A549 (cell line): ENCODE measurements around the gene PRX. TPM values are rescaled to one million over a fixed set of nuclear protein-coding genes. Genes with fewer than 3 reads are reported as not detected.
A peak's percentile ranks its signal among the peaks of the same experiment; 100 is the strongest.

ENCODE experiments used
- ATAC-seq, 2 experiments: fragments of 200-7000 bp in 1 of 2; fragments of >200 bp in 1 of 2; cut with Nextera tagmentation in 1 of 2; cut with Tn5 transposase in 1 of 2; 3 replicates each; pipeline versions ENCODE4 v1.8.0 to v1.9.1; 2018 to 2020; ENCODE audit warnings: mild to moderate bottlenecking in 1 of 2, moderate library complexity in 1 of 2
- CTCF ChIA-PET: fragments of 300-600 bp; sonication (Branson Sonifier 250); formaldehyde crosslinking; extraction: SDS; loops from one replicate; lab custom pipeline; 2021; ENCODE audit warnings: antibody characterized with exemption, inconsistent platforms; lab: Yijun Ruan, JAX
- POLR2A ChIA-PET: fragments of 350-600 bp; formaldehyde crosslinking; extraction: SDS; loops from one replicate; lab custom pipeline; 2021; ENCODE audit warnings: antibody characterized with exemption, inconsistent platforms; lab: Yijun Ruan, JAX
- DNase-seq, 2 experiments: peaks; one replicate each; pipeline versions ENCODE4 v3.0.0 to v3.0.0-alpha.2; 2011 to 2016; ENCODE audit warnings: low read depth in 1 of 2, low spot score in 1 of 2
- FAIRE-seq: peaks from 2 replicates; lab custom pipeline; 2011; peaks lifted over from hg19 to GRCh38; lab: Jason Lieb, UNC
- H3K27ac ChIP-seq, 2 experiments: fragments of >200 bp; sonication (Bioruptor Twin); formaldehyde crosslinking; 3 replicates each; pipeline ENCODE4 v1.5.1; 2016 to 2017
- H3K4me1 ChIP-seq: fragments of >200 bp; sonication (Bioruptor Twin); formaldehyde crosslinking; 3 replicates; pipeline ENCODE4 v1.6.1; 2016
- H3K4me2 ChIP-seq: fragments of >200 bp; sonication (Bioruptor Twin); formaldehyde crosslinking; 3 replicates; pipeline ENCODE4 v1.6.1; 2016
- H3K4me3 ChIP-seq: fragments of >200 bp; sonication (Bioruptor Twin); formaldehyde crosslinking; 3 replicates; pipeline ENCODE4 v1.5.1; 2016
- H3K9me3 ChIP-seq: fragments of >200 bp; sonication (Bioruptor Twin); formaldehyde crosslinking; 3 replicates; pipeline ENCODE4 v1.6.1; 2016
- BHLHE40 ChIP-seq: IDR thresholded peaks from 2 replicates; pipeline ENCODE4 v1.6.1; 2012; ENCODE audit warnings: low read depth, low read length, inconsistent platforms
- CBX2 ChIP-seq: fragments of 200-600 bp; sonication (generic); IDR thresholded peaks from 2 replicates; pipeline ENCODE4 v1.6.1; 2016; ENCODE audit warnings: low read depth, mild to moderate bottlenecking, borderline replicate concordance
- CBX8 ChIP-seq: fragments of 200-600 bp; sonication (generic); IDR thresholded peaks from 2 replicates; pipeline ENCODE4 v1.6.1; 2016
- CHD4 ChIP-seq: fragments of 200-600 bp; sonication (generic); IDR thresholded peaks from 2 replicates; pipeline ENCODE4 v1.6.1; 2016; ENCODE audit warnings: antibody characterized with exemption, mild to moderate bottlenecking, borderline replicate concordance
- EHMT2 ChIP-seq: fragments of 200-600 bp; sonication (generic); IDR thresholded peaks from 2 replicates; pipeline ENCODE4 v1.6.1; 2016; ENCODE audit warnings: antibody characterized with exemption, low read depth, mild to moderate bottlenecking, moderate library complexity
- EP300 ChIP-seq, 2 experiments: fragments of >200 bp; sonication (Bioruptor Twin); formaldehyde crosslinking; IDR thresholded peaks; 2 replicates in 1 of 2; 3 replicates in 1 of 2; pipeline ENCODE4 v1.6.1; 2016 to 2017
- FOSL2 ChIP-seq, 2 experiments: fragments of 450-650 bp in 1 of 2; fragments of >200 bp in 1 of 2; sonication (Bioruptor Twin) in 1 of 2; formaldehyde crosslinking; IDR thresholded peaks; 2 replicates each; pipeline versions ENCODE4 v1.5.0 to v1.6.1; 2016 to 2020; ENCODE audit warnings: mild to moderate bottlenecking in 1 of 2, moderate library complexity in 1 of 2
- FOXS1 ChIP-seq: fragments of 250-450 bp; sonication (Bioruptor Pico); IDR thresholded peaks from 2 replicates; pipeline ENCODE4 v1.5.0; 2020; ENCODE audit warnings: mild to moderate bottlenecking, moderate library complexity
- GATA3 ChIP-seq: IDR thresholded peaks from 2 replicates; pipeline ENCODE4 v1.6.1; 2012; ENCODE audit warnings: borderline replicate concordance
- HOXB13 ChIP-seq: fragments of 250-450 bp; sonication (Bioruptor Pico); IDR thresholded peaks from 2 replicates; pipeline ENCODE4 v1.5.0; 2020; ENCODE audit warnings: low read depth, mild to moderate bottlenecking, moderate library complexity
- JUN ChIP-seq, 2 experiments: fragments of >200 bp; sonication (Bioruptor Twin); formaldehyde crosslinking; IDR thresholded peaks; 2 replicates in 1 of 2; 3 replicates in 1 of 2; pipeline ENCODE4 v1.6.1; 2016 to 2017
- KDM1A ChIP-seq: fragments of 200-600 bp; sonication (generic); IDR thresholded peaks from 2 replicates; pipeline ENCODE4 v1.6.1; 2016; ENCODE audit warnings: low read depth, mild to moderate bottlenecking
- MAZ ChIP-seq: fragments of 150-350 bp; IDR thresholded peaks from 2 replicates; pipeline ENCODE4 v1.6.1; 2014; ENCODE audit warnings: antibody characterized with exemption, low read depth, low read length, borderline replicate concordance
- MYC ChIP-seq: IDR thresholded peaks from 2 replicates; pipeline ENCODE4 v1.6.1; 2012; ENCODE audit warnings: mild to moderate bottlenecking, inconsistent platforms, low read length, improper control_type of control experiment, borderline replicate concordance
- NFE2L2 ChIP-seq: fragments of 150-350 bp; conservative IDR thresholded peaks from 2 replicates; pipeline ENCODE4 v1.6.1; 2014; ENCODE audit warnings: low read length
- NR3C1 ChIP-seq: fragments of >200 bp; sonication (Bioruptor Twin); formaldehyde crosslinking; IDR thresholded peaks from 3 replicates; pipeline ENCODE4 v1.6.1; 2017
- POLR2AphosphoS2 ChIP-seq: conservative IDR thresholded peaks from 2 replicates; pipeline ENCODE4 v1.6.1; 2012; ENCODE audit warnings: low read length, improper control_type of control experiment, inconsistent platforms
- RCOR1 ChIP-seq: fragments of 150-350 bp; IDR thresholded peaks from 2 replicates; pipeline ENCODE4 v1.6.1; 2014; ENCODE audit warnings: antibody characterized with exemption, low read length, low read depth
- RFX5 ChIP-seq: fragments of 450-650 bp; IDR thresholded peaks from 2 replicates; pipeline ENCODE4 v1.7.1; 2014; ENCODE audit warnings: antibody characterized with exemption, mild to moderate bottlenecking, moderate library complexity
- RNF2 ChIP-seq: fragments of 200-600 bp; sonication (generic); IDR thresholded peaks from 2 replicates; pipeline ENCODE4 v1.6.1; 2016; ENCODE audit warnings: low read depth, mild to moderate bottlenecking, antibody characterized with exemption, moderate library complexity, borderline replicate concordance
- SREBF2 ChIP-seq: fragments of 450-650 bp; IDR thresholded peaks from 2 replicates; pipeline ENCODE4 v1.6.1; 2014; ENCODE audit warnings: mild to moderate bottlenecking, moderate library complexity
- TFCP2L1 ChIP-seq: fragments of 250-450 bp; sonication (Bioruptor Pico); IDR thresholded peaks from 2 replicates; pipeline ENCODE4 v1.5.0; 2021; ENCODE audit warnings: mild to moderate bottlenecking
- ZC3H11A ChIP-seq: fragments of 450-650 bp; IDR thresholded peaks from 2 replicates; pipeline ENCODE4 v1.6.1; 2014; ENCODE audit warnings: antibody characterized with exemption, mild to moderate bottlenecking
- ZSCAN20 ChIP-seq: fragments of 250-450 bp; sonication (Bioruptor Pico); IDR thresholded peaks from 2 replicates; pipeline ENCODE4 v1.8.0; 2022; ENCODE audit warnings: mild to moderate bottlenecking, moderate library complexity
- WGBS: methylation state at CpG from one replicate; pipeline ENCODE4 v1.1.6; 2017; ENCODE audit errors: missing lambda C conversion rate; 5-methylcytosine and 5-hydroxymethylcytosine counted together
- polyA plus RNA-seq, 4 experiments: library from polyadenylated mRNA; depleted of rRNA in 3 of 4; stranded (reverse); fragments of >200 nt; fragmentation: RNase III in 1 of 4; extraction: RNeasy Plus Mini Kit Qiagen cat#74134 plus additional on column Dnase treatment in 1 of 4; gene quantifications; 2 replicates in 3 of 4; 3 replicates in 1 of 4; pipeline ENCODE4 v1.2.3, GENCODE V29; 2011 to 2017
- TF ChIP-seq, protein P1 (sequence below): IDR thresholded peaks from 2 replicates; pipeline ENCODE4 v1.6.1; 2012; ENCODE audit warnings: low read depth, borderline replicate concordance
- TF ChIP-seq, protein P2 (sequence below): fragments of >200 bp; sonication (Bioruptor Twin); formaldehyde crosslinking; IDR thresholded peaks from 2 replicates; pipeline ENCODE4 v1.6.1; 2016
- TF ChIP-seq, protein P3 (sequence below): fragments of 200-600 bp; sonication (generic); IDR thresholded peaks from 2 replicates; pipeline ENCODE4 v1.6.1; 2016; ENCODE audit warnings: antibody characterized with exemption, mild to moderate bottlenecking, moderate library complexity
- TF ChIP-seq, protein P4 (sequence below): fragments of 450-650 bp; IDR thresholded peaks from 2 replicates; pipeline ENCODE4 v1.6.1; 2014; ENCODE audit warnings: antibody characterized with exemption
- TF ChIP-seq, protein P5 (sequence below): IDR thresholded peaks from 2 replicates; pipeline ENCODE4 v1.6.1; 2012
- TF ChIP-seq, protein P6 (sequence below): IDR thresholded peaks from 2 replicates; pipeline ENCODE4 v1.6.1; 2012
- TF ChIP-seq, protein P7 (sequence below): fragments of 250-450 bp; sonication (Bioruptor Pico); IDR thresholded peaks from 2 replicates; pipeline ENCODE4 v1.5.0; 2021; ENCODE audit warnings: mild to moderate bottlenecking, moderate library complexity, borderline replicate concordance

Gene PRX
- polyA plus RNA-seq, 2 of the 4 experiments (the other 2 are of a cell fraction) = 1.6 to 1.8 TPM

DNA sequence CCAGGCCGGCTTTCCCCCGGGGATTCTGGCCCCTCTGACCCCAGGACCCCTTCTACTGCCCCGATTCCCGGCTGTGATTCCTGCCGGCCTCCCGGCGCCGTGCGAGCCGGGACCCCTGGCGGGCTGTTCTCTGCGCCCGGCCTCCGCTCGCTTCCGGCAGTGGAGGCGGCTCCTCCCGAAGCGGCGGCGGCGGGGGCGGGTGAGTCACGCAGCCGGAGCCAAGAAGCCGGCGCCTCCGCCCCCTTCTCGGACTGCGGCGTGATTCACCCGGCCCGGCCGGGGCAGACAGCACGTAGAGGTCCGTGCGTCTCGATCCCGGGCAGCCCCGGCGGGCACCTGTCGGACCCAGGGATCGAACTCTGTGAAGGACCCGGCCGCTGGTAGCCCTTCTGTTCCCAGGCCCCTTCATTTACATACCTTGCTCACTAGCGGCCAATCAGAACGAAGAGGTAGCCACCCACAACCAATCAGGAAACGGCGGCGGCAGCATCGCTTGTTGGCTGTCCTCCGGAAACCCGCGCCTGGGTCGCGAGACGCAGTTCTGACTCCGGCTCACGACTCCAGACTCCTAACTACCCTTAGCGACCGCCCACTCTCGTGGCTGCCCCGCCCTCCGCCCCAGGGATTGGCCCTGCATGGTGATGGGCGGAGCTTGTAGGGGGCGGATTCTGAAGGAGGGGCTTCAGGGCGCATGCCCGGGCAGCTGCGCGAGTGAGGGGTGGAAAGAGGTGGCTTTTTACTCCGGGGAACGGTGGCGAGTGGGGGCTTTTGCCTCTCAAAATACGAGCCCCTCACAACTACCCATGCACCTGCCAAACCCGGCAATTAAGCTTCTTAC, 12.5 kb upstream of the PRX start, which contains the start of gene SERTAD1:
Gene SERTAD1, minus strand, starts transcription at position 543 of the 838 bp plus-strand sequence. CDS start 2,446 bp downstream, outside the sequence.
- POLR2A ChIA-PET = interaction anchor here (0.5 to 5.8 kb wide), 44 partner anchors 9 to 990 kb away, joined by 3 to 208 read pairs (median 4); partner anchors contain the start of genes ACTMAP, BLVRB, C19orf47 and PLD3
- TF ChIP-seq, protein P1, sequence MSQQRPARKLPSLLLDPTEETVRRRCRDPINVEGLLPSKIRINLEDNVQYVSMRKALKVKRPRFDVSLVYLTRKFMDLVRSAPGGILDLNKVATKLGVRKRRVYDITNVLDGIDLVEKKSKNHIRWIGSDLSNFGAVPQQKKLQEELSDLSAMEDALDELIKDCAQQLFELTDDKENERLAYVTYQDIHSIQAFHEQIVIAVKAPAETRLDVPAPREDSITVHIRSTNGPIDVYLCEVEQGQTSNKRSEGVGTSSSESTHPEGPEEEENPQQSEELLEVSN = 0 out of 2 replicates have a peak, but pooled peaks have one; percentile 13
- TF ChIP-seq CHD4 = no peak
- no peak for TF ChIP-seq CBX2
- TF ChIP-seq NR3C1 = no peak
- no peak for TF ChIP-seq FOXS1 (CRISPR knock-in tag)
- TF ChIP-seq, protein P2, sequence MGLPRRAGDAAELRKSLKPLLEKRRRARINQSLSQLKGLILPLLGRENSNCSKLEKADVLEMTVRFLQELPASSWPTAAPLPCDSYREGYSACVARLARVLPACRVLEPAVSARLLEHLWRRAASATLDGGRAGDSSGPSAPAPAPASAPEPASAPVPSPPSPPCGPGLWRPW = no peak
- TF ChIP-seq, protein P3, sequence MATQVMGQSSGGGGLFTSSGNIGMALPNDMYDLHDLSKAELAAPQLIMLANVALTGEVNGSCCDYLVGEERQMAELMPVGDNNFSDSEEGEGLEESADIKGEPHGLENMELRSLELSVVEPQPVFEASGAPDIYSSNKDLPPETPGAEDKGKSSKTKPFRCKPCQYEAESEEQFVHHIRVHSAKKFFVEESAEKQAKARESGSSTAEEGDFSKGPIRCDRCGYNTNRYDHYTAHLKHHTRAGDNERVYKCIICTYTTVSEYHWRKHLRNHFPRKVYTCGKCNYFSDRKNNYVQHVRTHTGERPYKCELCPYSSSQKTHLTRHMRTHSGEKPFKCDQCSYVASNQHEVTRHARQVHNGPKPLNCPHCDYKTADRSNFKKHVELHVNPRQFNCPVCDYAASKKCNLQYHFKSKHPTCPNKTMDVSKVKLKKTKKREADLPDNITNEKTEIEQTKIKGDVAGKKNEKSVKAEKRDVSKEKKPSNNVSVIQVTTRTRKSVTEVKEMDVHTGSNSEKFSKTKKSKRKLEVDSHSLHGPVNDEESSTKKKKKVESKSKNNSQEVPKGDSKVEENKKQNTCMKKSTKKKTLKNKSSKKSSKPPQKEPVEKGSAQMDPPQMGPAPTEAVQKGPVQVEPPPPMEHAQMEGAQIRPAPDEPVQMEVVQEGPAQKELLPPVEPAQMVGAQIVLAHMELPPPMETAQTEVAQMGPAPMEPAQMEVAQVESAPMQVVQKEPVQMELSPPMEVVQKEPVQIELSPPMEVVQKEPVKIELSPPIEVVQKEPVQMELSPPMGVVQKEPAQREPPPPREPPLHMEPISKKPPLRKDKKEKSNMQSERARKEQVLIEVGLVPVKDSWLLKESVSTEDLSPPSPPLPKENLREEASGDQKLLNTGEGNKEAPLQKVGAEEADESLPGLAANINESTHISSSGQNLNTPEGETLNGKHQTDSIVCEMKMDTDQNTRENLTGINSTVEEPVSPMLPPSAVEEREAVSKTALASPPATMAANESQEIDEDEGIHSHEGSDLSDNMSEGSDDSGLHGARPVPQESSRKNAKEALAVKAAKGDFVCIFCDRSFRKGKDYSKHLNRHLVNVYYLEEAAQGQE = peak; percentile 74
- TF ChIP-seq CBX8 = no peak
- TF ChIP-seq KDM1A = no peak
- TF ChIP-seq ZC3H11A = no peak
- TF ChIP-seq, protein P4, sequence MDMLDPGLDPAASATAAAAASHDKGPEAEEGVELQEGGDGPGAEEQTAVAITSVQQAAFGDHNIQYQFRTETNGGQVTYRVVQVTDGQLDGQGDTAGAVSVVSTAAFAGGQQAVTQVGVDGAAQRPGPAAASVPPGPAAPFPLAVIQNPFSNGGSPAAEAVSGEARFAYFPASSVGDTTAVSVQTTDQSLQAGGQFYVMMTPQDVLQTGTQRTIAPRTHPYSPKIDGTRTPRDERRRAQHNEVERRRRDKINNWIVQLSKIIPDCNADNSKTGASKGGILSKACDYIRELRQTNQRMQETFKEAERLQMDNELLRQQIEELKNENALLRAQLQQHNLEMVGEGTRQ = no peak
- peak; percentile 85 for TF ChIP-seq FOSL2 (IDR thresholded peaks at IDR 0.05)
- peak; percentile 100 for TF ChIP-seq FOSL2 (CRISPR knock-in tag; IDR thresholded peaks at IDR 0.05)
- peak; percentile 83; the same call in 1 of the 2 replicates for TF ChIP-seq TFCP2L1
- TF ChIP-seq, protein P5, sequence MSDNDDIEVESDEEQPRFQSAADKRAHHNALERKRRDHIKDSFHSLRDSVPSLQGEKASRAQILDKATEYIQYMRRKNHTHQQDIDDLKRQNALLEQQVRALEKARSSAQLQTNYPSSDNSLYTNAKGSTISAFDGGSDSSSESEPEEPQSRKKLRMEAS = peak; percentile 85; the same call in 1 of the 2 replicates
- TF ChIP-seq POLR2AphosphoS2 = no peak; the same call in 1 of the 2 replicates
- TF ChIP-seq SREBF2 = no peak
- TF ChIP-seq NFE2L2 = no peak
- TF ChIP-seq ZSCAN20 (CRISPR knock-in tag) = no peak
- no peak for TF ChIP-seq RNF2
- 0 out of 2 replicates have a peak, but pooled peaks have one; percentile 39 for TF ChIP-seq MYC
- TF ChIP-seq EHMT2 = no peak
- TF ChIP-seq, protein P6, sequence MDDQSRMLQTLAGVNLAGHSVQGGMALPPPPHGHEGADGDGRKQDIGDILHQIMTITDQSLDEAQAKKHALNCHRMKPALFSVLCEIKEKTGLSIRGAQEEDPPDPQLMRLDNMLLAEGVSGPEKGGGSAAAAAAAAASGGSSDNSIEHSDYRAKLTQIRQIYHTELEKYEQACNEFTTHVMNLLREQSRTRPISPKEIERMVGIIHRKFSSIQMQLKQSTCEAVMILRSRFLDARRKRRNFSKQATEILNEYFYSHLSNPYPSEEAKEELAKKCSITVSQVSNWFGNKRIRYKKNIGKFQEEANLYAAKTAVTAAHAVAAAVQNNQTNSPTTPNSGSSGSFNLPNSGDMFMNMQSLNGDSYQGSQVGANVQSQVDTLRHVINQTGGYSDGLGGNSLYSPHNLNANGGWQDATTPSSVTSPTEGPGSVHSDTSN = peak; percentile 81
- TF ChIP-seq GATA3 = no peak
- 0 out of 2 replicates have a peak, but pooled peaks have one; percentile 77 for TF ChIP-seq MAZ
- TF ChIP-seq, protein P7, sequence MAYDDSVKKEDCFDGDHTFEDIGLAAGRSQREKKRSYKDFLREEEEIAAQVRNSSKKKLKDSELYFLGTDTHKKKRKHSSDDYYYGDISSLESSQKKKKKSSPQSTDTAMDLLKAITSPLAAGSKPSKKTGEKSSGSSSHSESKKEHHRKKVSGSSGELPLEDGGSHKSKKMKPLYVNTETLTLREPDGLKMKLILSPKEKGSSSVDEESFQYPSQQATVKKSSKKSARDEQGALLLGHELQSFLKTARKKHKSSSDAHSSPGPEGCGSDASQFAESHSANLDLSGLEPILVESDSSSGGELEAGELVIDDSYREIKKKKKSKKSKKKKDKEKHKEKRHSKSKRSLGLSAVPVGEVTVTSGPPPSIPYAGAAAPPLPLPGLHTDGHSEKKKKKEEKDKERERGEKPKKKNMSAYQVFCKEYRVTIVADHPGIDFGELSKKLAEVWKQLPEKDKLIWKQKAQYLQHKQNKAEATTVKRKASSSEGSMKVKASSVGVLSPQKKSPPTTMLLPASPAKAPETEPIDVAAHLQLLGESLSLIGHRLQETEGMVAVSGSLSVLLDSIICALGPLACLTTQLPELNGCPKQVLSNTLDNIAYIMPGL = peak; percentile 98
- peak; percentile 97 to 98 for TF ChIP-seq JUN (IDR thresholded peaks at IDR 0.05)
- TF ChIP-seq HOXB13 (CRISPR knock-in tag) = no peak
- TF ChIP-seq RCOR1 = no peak
- TF ChIP-seq BHLHE40 = peak; percentile 40; the same call in 1 of the 2 replicates
- peak; percentile 95 for TF ChIP-seq RFX5
- no peak; a peak in 1 of 5 replicates for TF ChIP-seq EP300 (IDR thresholded peaks at IDR 0.05)

More for the DNA sequence above, 12.5 kb upstream of the PRX start, which contains the start of gene SERTAD1:
- ATAC-seq = peak; percentile 78 to 85
- H3K4me1 ChIP-seq = peaks cover 25% of the 10 kb centered on the region
- FAIRE-seq = peak; percentile 100
- peak within 1 kb of the TSS; percentile 98 for H3K4me2 ChIP-seq
- peak within 1 kb of the TSS; percentile 66 for H3K4me3 ChIP-seq
- under 1% methylated on average over 54 of the region's 75 CpGs for WGBS
- H3K9me3 ChIP-seq = no peaks in the 10 kb centered on the region
- CTCF ChIA-PET = interaction anchor here (0.7 to 46.6 kb wide), 26 partner anchors 2 to 221 kb away, joined by 3 to 950 read pairs (median 4); partner anchors contain the start of genes BLVRB, PRX, SERTAD1 and SERTAD3
- DNase-seq = peak; percentile 100
- peak within 1 kb of the TSS; percentile 93 to 94 for H3K27ac ChIP-seq
